GM12891 (cell line): ENCODE measurements around the gene ZNF789.

ENCODE experiments used
- POLR2A ChIP-seq: IDR thresholded peaks from 2 replicates; pipeline ENCODE4 v1.6.1; 2011; ENCODE audit warnings: low read depth, low read length, control low read depth
- TAF1 ChIP-seq: IDR thresholded peaks from 2 replicates; pipeline ENCODE4 v1.6.1; 2011; ENCODE audit warnings: low read depth, low read length, control low read depth

DNA sequence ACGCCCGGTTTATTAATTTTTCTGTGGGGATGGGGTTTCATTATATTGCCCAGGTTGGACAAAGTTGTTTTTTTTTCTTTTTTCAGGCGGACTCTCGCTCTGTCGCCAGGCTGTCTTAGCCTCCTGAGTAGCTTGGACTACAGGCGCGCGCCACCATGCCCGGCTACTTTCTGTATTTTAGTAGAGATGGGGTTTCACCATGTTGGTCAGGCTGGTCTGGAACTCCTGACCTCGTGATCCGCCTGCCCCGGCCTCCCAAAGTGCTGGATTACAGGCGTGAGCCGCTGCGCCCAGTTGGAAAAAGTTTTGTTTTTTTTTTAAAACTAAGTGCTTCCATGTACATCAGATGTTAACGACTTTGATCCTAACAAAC is 27.9 kb downstream of the ZNF789 start:
- TF ChIP-seq TAF1 (no peak), POLR2A (no peak)
